ENCODE data around the gene RANBP17.

Gene RANBP17

DNA sequence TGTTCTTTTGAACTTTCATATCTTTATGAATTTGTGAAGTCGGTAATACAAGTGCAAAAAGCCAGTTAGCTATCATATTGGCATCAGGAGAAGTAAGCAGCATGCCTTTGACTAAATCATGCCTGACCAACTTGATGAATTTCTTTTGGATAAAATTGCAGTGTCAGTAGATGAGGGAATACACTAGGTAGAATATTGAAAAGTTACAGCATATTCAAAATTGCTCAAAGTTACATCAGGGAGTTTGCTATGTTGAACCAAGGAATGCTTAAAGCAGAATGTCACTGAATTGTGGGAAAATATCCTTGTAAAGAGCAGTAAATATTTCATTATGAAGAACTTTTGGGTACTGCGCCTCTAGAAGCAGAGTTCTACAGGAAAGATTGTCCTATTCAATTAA is 360.1 kb downstream of the RANBP17 start:
- no peaks in the 10 kb centered on the region for H3K4me1 ChIP-seq (ENCODE audit: insufficient read depth, poor library complexity, severe bottlenecking)
- H3K9me3 ChIP-seq (ENCODE audit: severe bottlenecking) = no peaks in the 10 kb centered on the region
- no peak for TF ChIP-seq CTCF (IDR thresholded peaks at IDR 0.05; ENCODE audit: poor library complexity, severe bottlenecking)
- ATAC-seq (ENCODE audit: low read depth) = no peak
- H3K27me3 ChIP-seq (ENCODE audit: insufficient read depth, poor library complexity, severe bottlenecking) = no peaks in the 10 kb centered on the region
- no peak overlapping the region for H3K27ac ChIP-seq (ENCODE audit: poor library complexity, severe bottlenecking)
- H3K4me3 ChIP-seq (ENCODE audit: severe bottlenecking) = no peak overlapping the region
- H3K36me3 ChIP-seq (ENCODE audit: low read depth) = no peaks in the 10 kb centered on the region
- DNase-seq (ENCODE audit: low spot score) = no peak

- Histone ChIP-seq H3K4me3 (ENCODE audit: severe bottlenecking) (no peak overlapping the region), H3K36me3 (ENCODE audit: low read depth) (no peaks in the 10 kb centered on the region), H3K27ac (ENCODE audit: poor library complexity, severe bottlenecking) (no peak overlapping the region), H3K9me3 (ENCODE audit: severe bottlenecking) (no peaks in the 10 kb centered on the region), H3K4me1 (ENCODE audit: insufficient read depth, poor library complexity, severe bottlenecking) (no peaks in the 10 kb centered on the region), H3K27me3 (ENCODE audit: insufficient read depth, poor library complexity, severe bottlenecking) (no peaks in the 10 kb centered on the region)
- DNase-seq (ENCODE audit: low spot score) = no peak
- no peak for ATAC-seq (ENCODE audit: low read depth)
- no peak for TF ChIP-seq CTCF (IDR thresholded peaks at IDR 0.05; ENCODE audit: poor library complexity, severe bottlenecking)
Observed at GRCh38 chr5:171223927-171224326, 362.1 kb downstream of the RANBP17 start.

- ATAC-seq (ENCODE audit: low read depth) = no peak
- no peak overlapping the region for H3K27ac ChIP-seq (ENCODE audit: poor library complexity, severe bottlenecking)
- H3K9me3 ChIP-seq (ENCODE audit: severe bottlenecking) = no peaks in the 10 kb centered on the region
- no peaks in the 10 kb centered on the region for H3K4me1 ChIP-seq (ENCODE audit: insufficient read depth, poor library complexity, severe bottlenecking)
- DNase-seq (ENCODE audit: low spot score) = no peak
- no peak overlapping the region for H3K4me3 ChIP-seq (ENCODE audit: severe bottlenecking)
- TF ChIP-seq CTCF (IDR thresholded peaks at IDR 0.05; ENCODE audit: poor library complexity, severe bottlenecking) = peak; percentile 56
- no peaks in the 10 kb centered on the region for H3K36me3 ChIP-seq (ENCODE audit: low read depth)
- H3K27me3 ChIP-seq (ENCODE audit: insufficient read depth, poor library complexity, severe bottlenecking) = no peaks in the 10 kb centered on the region
Observed at GRCh38 chr5:171226096-171226754, 364.4 kb downstream of the RANBP17 start.

DNA sequence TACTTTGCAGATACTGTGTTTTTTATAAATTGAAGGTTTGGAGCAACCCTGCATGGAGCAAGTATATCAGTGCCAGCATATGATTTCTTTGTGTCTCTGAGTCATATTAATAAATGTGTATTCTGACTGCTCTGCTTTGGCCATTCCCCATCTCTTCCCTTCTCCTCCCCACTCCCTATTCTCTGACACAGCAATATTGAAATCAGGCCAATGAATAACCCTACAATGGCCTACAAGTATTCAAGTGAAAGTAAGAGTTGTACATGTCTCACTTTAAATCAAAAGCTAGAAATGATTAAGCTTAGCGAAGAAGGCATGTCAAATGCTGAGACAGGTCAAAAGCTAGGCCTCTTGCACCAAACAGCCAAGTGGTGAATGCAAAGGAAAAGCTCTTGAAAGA is 365.0 kb downstream of the RANBP17 start:
- Histone ChIP-seq H3K9me3 (ENCODE audit: severe bottlenecking) (no peaks in the 10 kb centered on the region), H3K36me3 (ENCODE audit: low read depth) (no peaks in the 10 kb centered on the region), H3K27me3 (ENCODE audit: insufficient read depth, poor library complexity, severe bottlenecking) (no peaks in the 10 kb centered on the region), H3K4me1 (ENCODE audit: insufficient read depth, poor library complexity, severe bottlenecking) (no peaks in the 10 kb centered on the region), H3K27ac (ENCODE audit: poor library complexity, severe bottlenecking) (no peak overlapping the region), H3K4me3 (ENCODE audit: severe bottlenecking) (no peak overlapping the region)
- TF ChIP-seq CTCF (IDR thresholded peaks at IDR 0.05; ENCODE audit: poor library complexity, severe bottlenecking) = no peak
- ATAC-seq (ENCODE audit: low read depth) = no peak
- DNase-seq (ENCODE audit: low spot score) = no peak

DNA sequence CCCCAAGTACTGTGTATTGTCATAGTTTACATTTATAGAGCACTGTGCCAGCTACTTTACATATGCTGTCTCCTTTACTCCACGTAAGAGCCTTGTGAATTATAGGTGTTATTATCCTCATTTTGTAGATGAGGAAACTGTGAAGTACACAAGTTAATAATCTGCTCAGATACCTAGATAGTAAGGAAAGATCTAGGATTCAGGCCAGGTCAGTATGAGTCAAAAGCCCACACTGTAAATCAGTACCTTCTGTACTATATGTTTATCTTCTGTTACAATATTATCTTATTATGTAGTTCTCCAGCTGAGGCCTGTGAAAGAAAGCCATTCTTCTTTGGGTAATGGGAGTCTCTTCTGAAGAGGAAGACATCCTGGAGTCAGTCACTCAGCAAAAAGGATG is 374.8 kb downstream of the RANBP17 start:
- no peaks in the 10 kb centered on the region for H3K36me3 ChIP-seq (ENCODE audit: low read depth)
- no peaks in the 10 kb centered on the region for H3K4me1 ChIP-seq (ENCODE audit: insufficient read depth, poor library complexity, severe bottlenecking)
- no peak overlapping the region for H3K4me3 ChIP-seq (ENCODE audit: severe bottlenecking)
- H3K27ac ChIP-seq (ENCODE audit: poor library complexity, severe bottlenecking) = no peak overlapping the region
- no peaks in the 10 kb centered on the region for H3K9me3 ChIP-seq (ENCODE audit: severe bottlenecking)
- TF ChIP-seq CTCF (IDR thresholded peaks at IDR 0.05; ENCODE audit: poor library complexity, severe bottlenecking) = no peak
- H3K27me3 ChIP-seq (ENCODE audit: insufficient read depth, poor library complexity, severe bottlenecking) = no peaks in the 10 kb centered on the region
- DNase-seq (ENCODE audit: low spot score) = no peak
- no peak for ATAC-seq (ENCODE audit: low read depth)

Data from RWPE2 (cell line).